Activated CD4-positive, alpha-beta T cell treated with anti-CD3 and anti-CD28 coated beads, Interleukin-2, amount 50 U/mL, for 1 hour (primary cell): ENCODE measurements around the gene TMF1.

ENCODE experiments used
- DNase-seq: peaks from one replicate; pipeline ENCODE4 v3.0.0-alpha.2; 2020

Gene TMF1, protein sequence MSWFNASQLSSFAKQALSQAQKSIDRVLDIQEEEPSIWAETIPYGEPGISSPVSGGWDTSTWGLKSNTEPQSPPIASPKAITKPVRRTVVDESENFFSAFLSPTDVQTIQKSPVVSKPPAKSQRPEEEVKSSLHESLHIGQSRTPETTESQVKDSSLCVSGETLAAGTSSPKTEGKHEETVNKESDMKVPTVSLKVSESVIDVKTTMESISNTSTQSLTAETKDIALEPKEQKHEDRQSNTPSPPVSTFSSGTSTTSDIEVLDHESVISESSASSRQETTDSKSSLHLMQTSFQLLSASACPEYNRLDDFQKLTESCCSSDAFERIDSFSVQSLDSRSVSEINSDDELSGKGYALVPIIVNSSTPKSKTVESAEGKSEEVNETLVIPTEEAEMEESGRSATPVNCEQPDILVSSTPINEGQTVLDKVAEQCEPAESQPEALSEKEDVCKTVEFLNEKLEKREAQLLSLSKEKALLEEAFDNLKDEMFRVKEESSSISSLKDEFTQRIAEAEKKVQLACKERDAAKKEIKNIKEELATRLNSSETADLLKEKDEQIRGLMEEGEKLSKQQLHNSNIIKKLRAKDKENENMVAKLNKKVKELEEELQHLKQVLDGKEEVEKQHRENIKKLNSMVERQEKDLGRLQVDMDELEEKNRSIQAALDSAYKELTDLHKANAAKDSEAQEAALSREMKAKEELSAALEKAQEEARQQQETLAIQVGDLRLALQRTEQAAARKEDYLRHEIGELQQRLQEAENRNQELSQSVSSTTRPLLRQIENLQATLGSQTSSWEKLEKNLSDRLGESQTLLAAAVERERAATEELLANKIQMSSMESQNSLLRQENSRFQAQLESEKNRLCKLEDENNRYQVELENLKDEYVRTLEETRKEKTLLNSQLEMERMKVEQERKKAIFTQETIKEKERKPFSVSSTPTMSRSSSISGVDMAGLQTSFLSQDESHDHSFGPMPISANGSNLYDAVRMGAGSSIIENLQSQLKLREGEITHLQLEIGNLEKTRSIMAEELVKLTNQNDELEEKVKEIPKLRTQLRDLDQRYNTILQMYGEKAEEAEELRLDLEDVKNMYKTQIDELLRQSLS

DNA sequence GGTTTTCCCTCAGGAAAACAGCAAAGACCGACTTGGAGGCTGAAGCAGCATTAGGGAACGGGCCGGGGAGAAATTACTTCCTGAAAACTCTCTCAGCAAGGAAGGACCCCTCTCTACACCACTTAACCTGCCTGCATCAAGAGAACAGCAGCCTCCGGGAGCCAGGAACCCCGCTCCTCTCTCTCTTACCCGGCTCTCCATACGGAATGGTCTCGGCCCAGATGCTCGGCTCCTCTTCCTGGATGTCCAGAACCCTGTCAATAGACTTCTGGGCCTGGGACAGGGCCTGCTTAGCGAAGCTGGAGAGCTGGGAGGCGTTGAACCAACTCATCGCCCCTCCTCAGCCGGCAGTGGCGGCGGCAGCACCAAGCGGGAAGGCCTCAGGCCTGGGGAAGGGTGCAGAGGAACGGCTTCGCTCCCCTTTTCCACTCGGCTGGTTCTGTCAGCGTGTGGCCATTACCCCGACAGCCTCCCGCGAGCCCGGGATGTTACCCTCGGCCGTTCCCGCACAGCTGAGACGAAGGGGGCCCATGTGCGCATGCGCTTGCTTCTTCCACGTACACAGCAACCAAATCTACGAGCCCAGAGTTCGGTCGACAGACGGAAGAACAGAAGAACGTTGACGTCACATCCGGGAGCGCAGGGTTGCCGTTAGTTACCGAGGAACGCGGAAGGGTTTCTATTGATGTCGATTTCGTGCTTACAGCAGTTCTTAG is at the start of gene TMF1:
TSS of gene TMF1 (minus strand) at position 578 of the 716 bp plus-strand sequence. CDS start at position 331, 247 bp downstream.
- peak; percentile 97 for DNase-seq

DNA sequence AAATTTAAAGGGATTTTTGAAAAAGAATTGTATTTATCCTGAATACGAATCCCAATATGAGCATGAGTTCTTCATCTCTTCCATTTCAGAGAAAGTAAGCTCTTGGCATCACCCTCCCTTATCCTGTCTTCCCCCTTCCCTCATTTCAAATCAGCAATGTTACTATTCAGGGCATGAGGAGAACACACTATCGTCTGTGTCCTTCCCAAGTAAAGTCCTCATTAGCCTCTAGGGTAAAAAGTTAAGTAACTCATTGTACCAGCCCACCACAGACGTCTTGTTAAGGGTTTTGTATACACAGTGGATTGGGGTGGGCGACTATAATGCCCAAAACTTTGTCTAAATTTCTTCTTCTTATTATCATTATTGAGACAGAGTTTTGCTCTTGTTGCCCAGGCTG is 47.4 kb upstream of the TMF1 start:
- DNase-seq: no peak

DNA sequence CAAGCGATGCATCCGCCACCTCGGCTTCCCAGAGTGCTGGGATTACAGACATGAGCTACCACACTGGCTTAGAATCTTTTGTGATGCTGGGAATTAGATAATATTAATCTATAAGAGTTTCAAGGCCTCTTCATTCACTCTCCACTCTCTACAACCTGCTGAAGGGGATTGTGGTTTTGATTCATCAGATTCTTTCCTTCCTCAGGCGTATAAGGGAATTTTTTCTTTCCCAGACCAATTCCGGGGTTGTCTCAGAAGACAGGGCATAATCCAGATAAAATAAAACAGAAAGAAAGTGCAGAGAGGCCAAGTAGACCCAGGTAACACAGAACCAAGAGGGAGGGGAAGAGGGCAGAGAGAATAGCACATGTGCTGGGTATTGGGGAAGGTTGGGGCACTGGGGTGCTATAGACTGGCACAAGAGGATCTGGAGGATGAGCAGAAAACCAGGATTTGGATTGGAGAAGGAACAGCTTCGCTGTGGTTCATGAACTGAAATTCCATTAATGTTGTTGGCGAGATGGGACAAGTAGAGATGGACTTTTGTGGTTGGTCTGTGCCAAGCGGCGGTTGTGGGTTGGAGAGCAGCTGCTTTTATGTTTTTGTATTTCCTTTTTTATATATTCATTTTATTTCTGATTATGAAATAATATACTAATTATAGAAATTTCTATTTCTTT is 45.4 kb upstream of the TMF1 start:
- DNase-seq: no peak

DNA sequence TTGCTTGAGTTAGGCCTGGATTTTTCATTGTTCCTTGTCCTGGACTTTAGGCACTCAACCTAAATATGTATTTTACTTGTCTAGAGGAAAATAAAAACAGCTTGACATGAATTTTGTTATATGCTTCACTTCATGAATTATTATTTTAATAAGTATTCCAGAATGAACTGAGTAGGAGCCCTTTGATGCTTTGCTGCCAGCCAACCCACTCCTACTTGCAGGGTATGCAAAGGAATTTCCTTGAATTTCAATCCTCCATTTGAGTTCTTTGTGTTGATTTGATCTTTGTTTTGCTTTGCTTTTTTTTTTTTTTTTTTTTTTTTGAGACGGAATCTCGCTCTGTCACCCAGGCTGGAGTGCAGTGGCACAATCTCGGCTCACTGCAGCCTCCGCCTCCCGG is 44.2 kb upstream of the TMF1 start:
- no peak for DNase-seq

DNA sequence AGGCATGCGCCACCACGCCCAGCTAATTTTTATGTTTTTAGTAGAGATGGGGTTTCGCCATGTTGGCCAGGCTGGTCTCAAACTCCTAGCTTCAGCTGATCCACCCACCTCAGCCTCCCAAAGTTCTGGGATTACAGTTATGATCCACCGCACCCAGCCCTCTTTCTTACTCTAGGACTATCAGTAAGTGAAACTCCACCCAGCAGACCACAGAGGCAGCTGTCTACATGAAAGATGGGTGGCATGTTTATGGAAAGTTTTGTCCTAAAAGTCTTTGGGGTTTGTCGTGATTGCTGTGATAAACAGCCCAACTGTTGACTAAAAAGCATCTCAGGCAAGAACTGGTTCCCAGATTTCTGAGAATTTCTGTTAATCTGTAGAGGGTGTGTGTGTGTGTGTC is 43.5 kb upstream of the TMF1 start:
- DNase-seq: no peak

DNA sequence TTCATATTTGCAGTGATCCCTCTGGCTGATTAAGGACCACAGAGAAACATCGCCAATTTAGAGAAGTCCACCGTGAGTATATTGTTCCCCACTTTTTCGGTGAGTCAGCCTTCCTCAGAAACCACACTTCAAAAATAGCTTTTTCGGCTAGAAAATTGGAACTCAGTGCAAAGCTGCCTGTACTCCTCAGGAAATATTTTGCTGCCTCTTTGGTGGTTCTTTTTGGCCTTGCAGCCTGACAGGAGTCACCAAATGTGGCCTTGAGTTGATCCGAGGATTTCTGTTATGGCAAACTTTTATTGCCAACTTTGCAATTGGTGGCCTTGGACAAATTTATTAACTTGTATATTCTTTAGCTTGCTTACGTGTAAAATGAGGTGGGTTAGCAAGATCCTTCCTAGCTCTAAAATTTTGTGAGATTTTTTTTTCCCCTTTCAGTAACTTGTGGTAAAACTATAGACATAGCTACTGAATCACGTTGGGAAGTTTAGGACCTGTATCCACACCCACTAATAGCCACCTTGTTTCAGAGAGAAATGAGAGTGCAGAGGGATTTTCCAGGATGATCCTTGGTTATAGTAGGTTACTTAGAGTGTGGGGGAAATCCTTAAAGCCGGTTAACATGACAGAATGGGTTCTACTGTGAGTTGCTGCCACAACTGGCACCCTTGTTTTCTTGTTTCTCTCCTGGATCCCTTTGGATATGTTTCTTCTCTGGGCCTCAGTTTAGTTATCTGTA is 42.5 kb upstream of the TMF1 start:
- no peak for DNase-seq

DNA sequence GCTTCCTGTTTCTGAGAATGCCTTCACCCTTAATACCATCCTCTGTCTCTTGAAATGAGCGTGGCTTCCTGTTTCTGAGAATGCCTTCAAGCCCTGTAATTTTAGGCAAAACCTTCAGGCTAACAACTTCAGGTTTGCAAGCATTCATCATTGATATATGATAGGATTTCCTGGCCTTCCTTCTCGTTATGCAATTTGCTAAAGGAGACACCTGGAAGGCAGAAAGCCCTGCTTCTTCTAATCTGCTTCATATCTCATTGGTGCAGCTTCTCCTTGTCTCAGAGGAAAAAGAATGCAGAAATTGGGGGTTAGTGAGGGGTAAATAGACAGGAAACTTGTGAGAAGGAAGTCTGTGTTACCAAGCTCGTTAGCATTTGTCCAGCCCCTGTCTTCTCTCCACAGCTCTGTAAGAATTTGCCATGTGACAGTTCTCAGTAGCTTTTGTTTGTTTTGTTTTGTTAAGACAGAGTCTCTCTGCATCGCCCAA is 39.9 kb upstream of the TMF1 start:
- no peak for DNase-seq

DNA sequence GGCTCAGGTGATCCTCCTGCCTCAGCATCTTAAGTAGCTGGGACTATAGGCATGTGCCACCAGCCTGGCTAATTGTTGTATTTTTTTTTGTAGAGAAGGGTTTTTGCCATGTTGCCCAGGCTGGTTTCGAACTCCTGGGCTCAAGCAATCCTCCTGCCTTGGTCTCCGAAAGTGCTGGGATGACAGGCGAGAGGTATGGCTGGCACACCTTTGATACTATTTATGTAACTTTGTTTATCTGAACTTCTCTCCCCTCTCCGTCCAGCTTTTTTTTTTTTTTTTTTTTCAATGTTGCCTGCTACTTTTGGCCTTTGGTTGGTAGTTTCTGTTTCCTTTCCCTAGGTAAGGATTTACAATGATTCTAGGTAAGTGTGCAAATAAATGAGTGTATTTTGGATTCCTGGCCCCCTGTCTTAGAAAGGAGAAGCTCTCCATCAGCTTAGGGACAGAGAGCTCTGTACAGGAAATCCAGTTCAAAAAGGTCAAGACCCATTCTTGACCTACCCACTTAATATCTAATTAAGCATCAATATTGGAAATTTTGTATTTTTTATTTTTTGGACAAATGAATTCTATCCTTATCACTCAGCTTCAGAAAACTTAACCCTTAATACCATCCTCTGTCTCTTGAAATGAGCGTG is 39.4 kb upstream of the TMF1 start:
- DNase-seq: no peak

DNA sequence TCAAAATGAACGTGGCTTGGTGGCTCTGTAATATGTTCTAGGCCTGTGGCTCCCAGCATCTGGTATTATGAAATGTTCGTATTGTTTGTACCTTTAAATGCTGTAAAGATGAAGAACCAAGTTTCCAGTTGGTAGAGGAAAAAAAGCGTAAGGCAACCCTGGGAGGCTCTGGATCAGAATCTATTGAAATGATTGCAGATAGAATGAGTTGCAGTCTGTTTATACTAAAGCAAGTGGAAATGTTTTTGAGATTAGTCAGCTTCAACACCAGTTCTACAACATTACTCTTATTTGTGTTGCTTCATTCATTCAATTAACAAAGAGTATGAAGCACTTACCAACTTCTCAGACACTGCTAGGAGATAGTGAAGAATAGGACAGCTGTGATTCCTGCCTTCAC is 37.9 kb upstream of the TMF1 start:
- DNase-seq: no peak

DNA sequence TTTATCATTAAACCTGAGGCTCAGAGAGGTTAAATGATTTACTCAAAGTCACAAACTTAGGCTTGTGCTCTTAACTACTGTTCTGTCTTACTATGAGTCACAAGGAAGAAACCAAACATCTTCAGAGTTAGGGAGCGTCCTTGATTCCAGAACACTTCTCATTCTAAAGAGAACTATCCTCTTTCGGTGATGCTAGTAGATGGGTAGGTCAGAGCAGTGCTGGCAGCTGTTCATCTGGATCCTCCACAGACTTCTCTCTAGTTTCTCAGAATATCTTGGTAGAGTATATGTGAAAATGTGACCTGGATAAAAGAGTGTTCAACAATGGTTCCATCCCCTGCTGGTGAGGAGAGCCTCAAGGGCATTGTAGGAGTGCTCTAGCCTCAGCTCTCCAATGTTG is 35.9 kb upstream of the TMF1 start:
- no peak for DNase-seq

DNA sequence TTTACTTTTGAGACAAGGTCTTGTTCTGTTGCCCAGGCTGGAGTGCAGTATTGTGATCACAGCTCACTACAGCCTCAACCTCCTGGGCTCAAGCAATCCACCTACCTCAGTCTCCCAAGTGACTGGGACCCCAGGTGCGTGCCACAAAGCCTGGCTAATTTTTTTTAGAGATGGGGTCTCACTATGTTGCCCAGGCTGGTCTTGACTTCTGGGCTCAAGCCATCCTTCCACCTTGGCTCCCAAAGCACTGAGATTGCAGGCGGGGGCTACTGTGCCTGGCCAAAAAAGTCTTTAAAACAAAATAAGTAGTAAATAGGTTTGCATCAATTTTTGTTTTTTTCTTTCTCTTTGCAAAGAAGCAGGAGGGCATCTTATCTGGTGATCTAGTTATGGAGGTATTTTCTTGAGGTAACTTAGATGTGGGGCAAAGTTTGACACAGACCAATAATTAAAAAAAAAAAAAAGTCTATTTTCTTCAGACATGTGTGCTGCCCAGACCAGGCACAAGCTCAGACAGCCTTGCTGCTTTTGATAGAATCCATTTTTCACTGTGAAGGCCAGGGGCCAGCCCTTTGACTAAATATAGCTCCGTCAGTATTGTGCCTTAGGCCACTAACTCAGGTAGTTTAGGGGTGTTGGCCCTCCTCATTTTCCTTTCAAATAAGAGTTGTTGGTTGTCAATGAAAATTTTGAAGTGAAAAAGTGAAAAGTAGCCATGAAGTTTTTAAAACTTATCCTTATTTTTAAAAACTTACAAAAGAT is 35.1 kb upstream of the TMF1 start:
- no peak for DNase-seq

DNA sequence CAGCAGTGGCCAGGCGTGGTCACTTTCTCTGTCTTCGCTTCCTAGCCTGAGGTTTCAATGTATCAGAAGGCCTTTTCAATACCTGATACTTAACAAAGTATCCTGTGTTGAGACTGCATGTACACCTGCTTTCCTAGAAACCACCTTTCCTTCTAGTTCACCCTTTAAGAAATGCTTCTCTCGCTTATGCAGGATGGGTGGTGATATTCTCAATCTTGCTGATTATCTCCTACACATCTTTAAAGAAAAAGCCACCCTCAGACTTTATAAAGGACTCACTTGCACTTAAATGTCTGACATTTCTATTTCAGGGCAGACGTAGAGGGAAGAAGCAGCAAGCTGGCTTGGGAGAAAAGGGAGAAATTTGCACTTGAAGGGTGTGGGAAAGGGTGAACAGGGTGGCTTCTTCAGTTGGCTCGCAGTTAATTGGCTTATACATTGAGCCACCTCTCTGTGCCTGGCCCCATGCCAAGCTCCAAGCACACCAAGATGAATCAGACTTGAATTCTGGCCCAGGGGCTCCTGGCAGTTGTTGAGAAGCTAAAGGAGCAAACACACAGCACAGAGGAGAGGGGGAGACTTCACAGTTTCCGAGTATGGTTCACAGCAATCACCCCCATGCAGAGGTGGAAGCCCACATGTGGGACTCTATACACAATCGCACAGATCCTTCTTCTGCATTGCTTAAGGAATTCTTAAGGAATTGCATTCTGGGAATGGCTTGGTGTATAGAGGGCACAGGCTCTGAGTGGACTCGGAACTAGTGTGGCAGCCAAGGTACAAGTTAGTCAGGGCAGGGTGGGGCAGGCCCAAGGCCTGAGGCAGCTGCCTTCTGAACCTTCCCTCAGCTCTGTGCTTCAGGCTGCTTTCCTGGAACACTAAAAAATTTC is 33.9 kb upstream of the TMF1 start:
- DNase-seq: peak; percentile 69

DNA sequence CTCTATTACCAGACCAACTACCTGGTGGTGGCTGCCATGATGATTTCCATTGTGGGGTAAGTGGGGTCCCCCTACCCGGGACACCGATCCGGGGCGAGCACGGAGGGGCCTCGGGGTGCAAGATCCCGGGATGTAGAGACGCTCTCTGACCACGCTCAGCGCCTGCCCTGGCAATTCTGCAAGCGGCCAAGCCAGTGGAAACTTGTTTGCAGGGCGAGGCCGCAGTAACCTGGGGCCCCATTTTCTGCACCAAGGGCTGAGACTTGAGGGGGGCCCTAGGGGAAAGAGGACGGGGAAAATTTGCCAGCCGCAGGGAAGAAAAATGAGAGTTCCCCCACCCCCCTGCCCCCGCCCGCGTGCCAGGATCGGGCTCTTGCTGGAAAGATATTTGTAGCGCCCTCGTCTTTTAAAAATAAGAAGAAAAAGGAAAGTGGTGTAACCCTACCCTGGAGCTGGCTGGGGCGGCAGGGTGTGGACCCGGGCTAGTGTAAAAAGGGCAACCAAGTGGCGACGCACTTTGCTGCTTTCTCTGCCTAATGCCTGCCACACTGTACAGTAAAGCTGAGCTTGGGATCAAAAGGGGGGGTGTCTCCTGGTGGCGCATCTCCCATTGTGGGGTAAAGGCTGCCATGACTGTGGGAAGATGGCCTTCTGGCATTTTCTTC is 33.2 kb upstream of the TMF1 start:
- DNase-seq: no peak

DNA sequence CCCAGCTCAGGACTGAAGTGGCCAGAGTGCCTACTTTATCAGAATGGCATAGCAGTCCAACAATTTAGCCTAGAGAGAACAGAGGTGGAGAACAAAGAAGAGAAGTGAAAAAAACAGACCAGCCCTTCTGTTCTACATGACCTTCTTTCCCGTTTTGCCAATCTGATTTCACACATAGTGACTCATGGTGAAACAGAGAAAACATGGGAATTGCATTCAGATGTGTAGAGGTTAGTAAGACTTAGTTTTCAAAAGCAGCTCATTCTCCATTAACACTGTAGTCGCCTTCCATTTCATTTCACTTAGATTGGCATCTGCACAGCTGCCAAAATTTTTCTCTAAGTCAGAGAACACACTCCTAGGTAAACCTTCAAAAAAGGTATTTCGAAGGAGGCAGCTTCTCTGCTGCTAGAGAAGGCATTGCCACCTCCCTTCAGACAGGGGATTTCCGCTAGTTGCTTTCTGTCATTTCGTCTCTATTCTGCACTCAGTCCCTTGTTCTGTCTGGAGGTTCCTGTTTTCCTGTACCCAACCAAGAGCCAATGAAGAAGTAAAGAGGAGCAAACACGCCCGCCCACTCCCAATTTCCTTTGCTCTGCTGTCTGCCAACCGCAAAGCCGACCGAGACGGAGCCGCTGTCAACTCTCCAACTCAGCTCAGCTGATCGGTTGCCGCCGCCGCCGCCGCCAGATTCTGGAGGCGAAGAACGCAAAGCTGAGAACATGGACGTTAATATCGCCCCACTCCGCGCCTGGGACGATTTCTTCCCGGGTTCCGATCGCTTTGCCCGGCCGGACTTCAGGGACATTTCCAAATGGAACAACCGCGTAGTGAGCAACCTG is 32.4 kb upstream of the TMF1 start, which contains the start of gene ARL6IP5:
TSS of gene ARL6IP5 (plus strand) at position 612 of the 842 bp plus-strand sequence. CDS start at position 723, 111 bp downstream.
- DNase-seq: peak; percentile 88

DNA sequence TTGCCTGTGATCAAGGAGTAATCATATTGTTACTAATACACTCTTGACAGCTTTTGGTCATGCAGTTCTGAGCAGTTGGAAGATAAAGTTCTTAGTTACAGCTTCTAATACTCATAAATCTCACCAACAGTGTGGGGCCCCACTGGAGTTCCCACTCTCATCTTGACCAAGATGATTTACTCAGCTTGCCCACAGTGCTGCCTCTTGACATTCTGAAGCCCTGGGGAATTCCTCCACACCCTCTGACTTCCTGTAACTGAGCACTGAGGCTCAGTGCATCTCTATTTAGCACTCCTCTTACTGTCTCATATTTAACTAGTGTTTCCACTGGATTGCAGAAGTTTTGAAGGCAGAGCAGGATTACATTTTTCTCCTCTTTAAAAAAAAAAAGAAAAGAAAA is 30.7 kb upstream of the TMF1 start:
- DNase-seq: peak; percentile 44

DNA sequence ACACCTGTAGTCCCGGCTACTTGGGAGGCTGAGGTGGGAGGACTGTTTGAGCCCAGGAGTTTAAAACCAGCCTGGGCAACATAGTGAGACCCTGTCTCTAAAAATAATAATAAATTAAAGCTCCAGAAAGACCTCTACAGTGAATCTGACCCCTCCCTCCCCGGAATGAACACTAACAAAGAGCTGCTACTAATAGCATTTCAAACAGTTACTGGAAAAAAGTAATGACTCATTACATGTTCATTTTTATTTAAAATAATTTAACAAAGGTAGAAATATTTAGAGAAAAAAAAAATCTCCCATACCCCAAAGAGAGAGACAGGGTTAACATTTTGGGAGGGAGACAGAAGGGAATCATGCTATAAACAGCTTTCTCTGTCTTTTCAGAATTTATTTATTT is 30.2 kb upstream of the TMF1 start:
- no peak for DNase-seq

DNA sequence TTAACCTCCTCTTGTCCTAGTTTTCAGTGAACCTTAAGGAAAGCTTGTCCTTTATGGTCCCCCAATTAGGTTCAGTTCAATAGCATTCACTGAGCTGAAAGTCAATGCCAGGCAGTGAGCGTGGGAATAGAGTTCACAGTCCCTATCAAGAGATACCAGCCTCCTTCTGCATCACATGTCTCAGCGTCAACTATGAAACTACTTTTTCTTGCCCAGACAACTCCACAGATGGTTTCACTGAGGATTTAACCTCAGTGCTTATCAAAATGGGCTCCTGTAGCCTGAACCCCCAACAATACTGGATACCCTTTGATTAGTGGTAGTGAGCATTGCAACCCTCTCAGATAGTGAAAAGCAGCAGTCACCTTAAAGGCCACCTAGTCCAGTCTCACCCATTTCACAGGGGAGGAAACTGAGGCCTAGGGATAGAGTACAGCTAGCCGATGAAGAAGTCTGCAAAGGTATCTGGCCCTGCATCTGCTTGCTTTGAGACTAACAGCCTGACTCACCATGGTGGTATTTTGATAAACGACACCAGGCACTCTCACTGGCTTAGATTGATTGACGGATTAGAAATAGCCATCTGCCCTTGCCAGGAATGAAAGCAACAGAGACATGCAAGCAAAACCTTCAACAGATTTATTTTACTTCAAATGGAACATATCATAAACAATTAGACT is 29.6 kb upstream of the TMF1 start:
- no peak for DNase-seq
